Panc1 (cell line): ENCODE data around the gene SVIL. TPM values are rescaled to one million over a fixed set of nuclear protein-coding genes. Genes with fewer than 3 reads are reported as not detected.
A peak's percentile ranks its signal among the peaks of the same experiment; 100 is the strongest.

Experiments used
- ATAC-seq: fragments of 200-7000 bp; cut with Tn5 transposase; 2 replicates; pipeline ENCODE4 v1.9.1; 2020; ENCODE audit warnings: mild to moderate bottlenecking, moderate library complexity
- BruUV-seq: library from RNA; stranded (reverse); fragments of 400-500 nt; replicated peaks from 2 replicates; lab custom pipeline; 2021; lab: Mats Ljungman, UMichigan
- CTCF ChIA-PET: fragments of 300-600 bp; sonication (Branson Sonifier 250); formaldehyde crosslinking; loops from one replicate; lab custom pipeline; 2022; ENCODE audit warnings: antibody characterized with exemption; lab: Charles Lee
- POLR2A ChIA-PET: fragments of 300-600 bp; sonication (Branson Sonifier 250); formaldehyde crosslinking; loops from one replicate; lab custom pipeline; 2022; ENCODE audit warnings: antibody characterized with exemption; lab: Charles Lee
- DNase-seq: peaks from one replicate; pipeline ENCODE4 v3.0.0-alpha.2; 2010; ENCODE audit warnings: low read depth, low spot score
- H3K27ac ChIP-seq: 2 replicates; pipeline ENCODE4 v1.5.1; 2011; ENCODE audit warnings: mild to moderate bottlenecking, low read length, inconsistent platforms
- H3K27me3 ChIP-seq: fragments of 200-500 bp; sonication (Bioruptor generic); 2 replicates; pipeline ENCODE4 v1.6.0; 2014; ENCODE audit warnings: low read length, inconsistent platforms; ENCODE audit not compliant: control insufficient read depth, insufficient read depth
- H3K36me3 ChIP-seq: fragments of 200-500 bp; sonication (Bioruptor generic); 2 replicates; pipeline ENCODE4 v1.5.1; 2014; ENCODE audit warnings: inconsistent platforms, mild to moderate bottlenecking, low read length, moderate library complexity; ENCODE audit not compliant: control insufficient read depth, insufficient read depth
- H3K4me1 ChIP-seq: 2 replicates; pipeline ENCODE4 v1.5.1; 2011; ENCODE audit warnings: inconsistent platforms, mild to moderate bottlenecking, low read length, moderate library complexity; ENCODE audit not compliant: control insufficient read depth, insufficient read depth
- H3K4me3 ChIP-seq, 2 experiments: 2 replicates each; pipeline ENCODE4 v1.5.1; 2011 to 2012; ENCODE audit warnings: low read depth in 2 of 2, low read length in 2 of 2, mild to moderate bottlenecking in 2 of 2, inconsistent platforms in 1 of 2, moderate library complexity in 1 of 2
- H3K9me3 ChIP-seq: fragments of 200-500 bp; sonication (Bioruptor generic); 2 replicates; pipeline ENCODE4 v1.5.1; 2014; ENCODE audit warnings: low read depth, mild to moderate bottlenecking, inconsistent platforms, low read length, moderate library complexity; ENCODE audit not compliant: control insufficient read depth, insufficient read depth
- CTCF ChIP-seq: fragments of 450-650 bp; IDR thresholded peaks from 2 replicates; pipeline ENCODE4 v1.5.1; 2017; ENCODE audit warnings: mild to moderate bottlenecking
- POLR2AphosphoS5 ChIP-seq: IDR thresholded peaks from 2 replicates; pipeline ENCODE4 v1.6.1; 2012; ENCODE audit warnings: mild to moderate bottlenecking, low read depth, low read length, moderate library complexity
- REST ChIP-seq, 2 experiments: IDR thresholded peaks; 2 replicates each; pipeline ENCODE4 v1.6.1; 2011 to 2012; ENCODE audit warnings: low read depth in 2 of 2, control low read depth in 1 of 2, low read length in 1 of 2, mild to moderate bottlenecking in 1 of 2, moderate library complexity in 1 of 2; ENCODE audit not compliant: insufficient read depth in 1 of 2
- SIN3A ChIP-seq: IDR thresholded peaks from 2 replicates; pipeline ENCODE4 v1.6.1; 2012; ENCODE audit warnings: low read depth, mild to moderate bottlenecking, low read length, moderate library complexity, borderline replicate concordance; ENCODE audit not compliant: insufficient read depth
- TCF7L2 ChIP-seq: IDR thresholded peaks from 2 replicates; pipeline ENCODE4 v1.6.1; 2011; ENCODE audit warnings: mild to moderate bottlenecking, low read depth, low read length, inconsistent platforms
- in situ Hi-C: cut with HindIII; loops from 2 replicates; pipeline ENCODE4 v1.10.0; 2016; ENCODE audit warnings: low sequenced_read_pairs, low pct_unique_long_range_greater_than_20kb
- intact Hi-C: fragments of 100-400 bp; cut with micrococcal nuclease; formaldehyde crosslinking; loops from one replicate; pipeline ENCODE4 v1.10.0; 2022; ENCODE audit not compliant: unreplicated experiment
- total RNA-seq: library from RNA; stranded (reverse); gene quantifications from one replicate; pipeline ENCODE4 v1.2.1, GENCODE V29; 2021; ENCODE audit not compliant: unreplicated experiment

The SVIL gene
- total RNA-seq, 1 experiment from 2014 or later, result 72.8 TPM

- Histone ChIP-seq H3K27me3 (no peaks in the 10 kb centered on the region), H3K27ac (no peak overlapping the region), H3K9me3 (no peaks in the 10 kb centered on the region), H3K4me3 (no peak overlapping the region), H3K4me1 (peaks cover 17% of the 10 kb centered on the region), H3K36me3 (no peaks in the 10 kb centered on the region)
- intact Hi-C loops (no loop called here), in situ Hi-C loops (no loop called here)
- ChIA-PET CTCF (no interaction called here), POLR2A (no interaction called here)
- no peak for DNase-seq
- no TSS peak for BruUV-seq
- no peak for ATAC-seq
- TF ChIP-seq REST (IDR thresholded peaks at IDR 0.05; ENCODE audit: insufficient read depth in 1 of 2, low read depth in 2 of 2, low read length in 1 of 2) (no peak), POLR2AphosphoS5 (no peak), SIN3A (no peak), CTCF (no peak), TCF7L2 (no peak)
Measured at GRCh38 chr10:29663718-29664117, 28.9 kb upstream of the SVIL start.

GRCh38 chr10:29658984-29659965, 24.5 kb upstream of the SVIL start:
- H3K4me3 ChIP-seq, result peak overlapping the region in 1 of 2 experiments; percentile 31; a peak in 2 of 4 replicates
- peak; percentile 94 for DNase-seq
- TF ChIP-seq TCF7L2 (peak; percentile 76; the same call in 1 of the 2 replicates), POLR2AphosphoS5 (peak; percentile 74; the same call in 1 of the 2 replicates), SIN3A (no peak), CTCF (0 out of 2 replicates have a peak, but pooled peaks have one; percentile 11), REST (IDR thresholded peaks at IDR 0.05; ENCODE audit: insufficient read depth in 1 of 2, low read depth in 2 of 2, low read length in 1 of 2) (no peak)
- intact Hi-C loops, result no loop called here
- ChIA-PET POLR2A (interaction anchor here (0.6 kb wide), 1 partner anchor 235 kb away, joined by 3 read pairs; no protein-coding TSS in a partner anchor), CTCF (interaction anchor here (0.9 kb wide), 1 partner anchor 38 kb away, joined by 3 read pairs; no protein-coding TSS in a partner anchor)
- in situ Hi-C loops, result no loop called here
- peaks cover 20% of the 10 kb centered on the region for H3K4me1 ChIP-seq
- ATAC-seq, result peak; percentile 97
- H3K27me3 ChIP-seq, result no peaks in the 10 kb centered on the region
- H3K27ac ChIP-seq, result peak overlapping the region; percentile 86
- peaks cover 12% of the 10 kb centered on the region; the same call in 1 of the 2 replicates for H3K9me3 ChIP-seq
- no peaks in the 10 kb centered on the region for H3K36me3 ChIP-seq
- BruUV-seq, result no TSS peak
